ENCODE results near the gene TSSC4. TPM values are rescaled to one million over a fixed set of nuclear protein-coding genes. Genes with fewer than 3 reads are reported as not detected.

The TSSC4 gene
- total RNA-seq, 3 donors from 2014 or later: 33.9 to 58.8 (median 39.2) TPM

- intact Hi-C loops (cut with DNase I, micrococcal nuclease): loop anchor here (2.0 to 10.0 kb wide), 4 partner anchors 103 to 467 kb away; no protein-coding TSS in a partner anchor
- DNase-seq: no peak
- ATAC-seq: no peak
- Histone ChIP-seq H3K4me1 (ENCODE audit: low read depth) (peaks cover 10% of the 10 kb centered on the region), H3K9me3 (no peaks in the 10 kb centered on the region), H3K4me3 (no peak overlapping the region), H3K36me3 (ENCODE audit: low read depth) (no peaks in the 10 kb centered on the region)
- TF ChIP-seq CTCF (IDR thresholded peaks at IDR 0.05): no peak
These were observed 27.3 kb downstream of the TSSC4 start for GRCh38 chr11:2427721-2428321.

- peak; percentile 79 for ATAC-seq
- Histone ChIP-seq H3K9me3 (no peaks in the 10 kb centered on the region), H3K4me1 (ENCODE audit: low read depth) (peaks cover 10% of the 10 kb centered on the region), H3K4me3 (no peak overlapping the region), H3K36me3 (ENCODE audit: low read depth) (no peaks in the 10 kb centered on the region)
- TF ChIP-seq CTCF (IDR thresholded peaks at IDR 0.05): peak; percentile 92
- intact Hi-C loops (cut with DNase I, micrococcal nuclease): loop anchor here (2.0 to 10.0 kb wide), 4 partner anchors 102 to 466 kb away; no protein-coding TSS in a partner anchor
- peak in 2 of 3 donors; percentile 89 to 93 for DNase-seq
These were observed 27.8 kb downstream of the TSSC4 start for GRCh38 chr11:2428322-2428795.

- ATAC-seq (no peak), DNase-seq (peak in 1 of 3 donors; percentile 1)
- no peaks in the 10 kb centered on the region for H3K36me3 ChIP-seq (ENCODE audit: low read depth)
- no peak for TF ChIP-seq CTCF (IDR thresholded peaks at IDR 0.05)
- no peak overlapping the region for H3K4me3 ChIP-seq
- H3K9me3 ChIP-seq: no peaks in the 10 kb centered on the region
- H3K4me1 ChIP-seq (ENCODE audit: low read depth): peaks cover 10% of the 10 kb centered on the region
- intact Hi-C loops (cut with DNase I, micrococcal nuclease): no loop called here
These were observed 30.8 kb downstream of the TSSC4 start for GRCh38 chr11:2431395-2431794.

GRCh38 chr11:2432171-2432621 lies 31.6 kb downstream of the TSSC4 start:
- Histone ChIP-seq H3K4me1 (ENCODE audit: low read depth) (peaks cover 6% of the 10 kb centered on the region), H3K9me3 (no peaks in the 10 kb centered on the region), H3K4me3 (no peak overlapping the region), H3K36me3 (ENCODE audit: low read depth) (no peaks in the 10 kb centered on the region)
- intact Hi-C loops (cut with DNase I, micrococcal nuclease): no loop called here
- DNase-seq: peak in 1 of 3 donors; percentile 17
- no peak for TF ChIP-seq CTCF (IDR thresholded peaks at IDR 0.05)
- ATAC-seq: no peak

GRCh38 chr11:2432628-2433071 lies 32.1 kb downstream of the TSSC4 start:
- Histone ChIP-seq H3K4me1 (ENCODE audit: low read depth) (peaks cover 1% of the 10 kb centered on the region), H3K9me3 (no peaks in the 10 kb centered on the region), H3K36me3 (ENCODE audit: low read depth) (no peaks in the 10 kb centered on the region), H3K4me3 (no peak overlapping the region)
- no peak for TF ChIP-seq CTCF (IDR thresholded peaks at IDR 0.05)
- ATAC-seq (no peak), DNase-seq (peak in 1 of 3 donors; percentile 17)
- intact Hi-C loops (cut with DNase I, micrococcal nuclease): no loop called here

All from mucosa of descending colon (tissue), 3 donors.